Cardiac muscle cell (in vitro differentiated cells and primary cell): ENCODE results near the gene LRRC17. TPM values are rescaled to one million over a fixed set of nuclear protein-coding genes. Genes with fewer than 3 reads are reported as not detected.
A peak's percentile ranks its signal among the peaks of the same experiment; 100 is the strongest.
"Not testable (repeated sequence)": the region's sequence is repeated elsewhere in the genome, so short reads cannot be mapped to it uniquely, and the experiment has no call there.

Source experiments
- DNase-seq, 2 donors: peaks; one replicate each; pipeline versions ENCODE4 v3.0.0 to v3.0.0-alpha.2; 2010 to 2017; ENCODE audit warnings: low read depth in 1 of 2, low spot score in 1 of 2
- H3K27ac ChIP-seq: fragments of 200-600 bp; sonication (generic); 2 replicates; pipeline ENCODE4 v1.5.1; 2016
- H3K27me3 ChIP-seq: fragments of 200-600 bp; sonication (generic); 2 replicates; pipeline ENCODE4 v1.6.0; 2016; ENCODE audit warnings: control low read depth
- H3K36me3 ChIP-seq: fragments of 200-600 bp; sonication (generic); 2 replicates; pipeline ENCODE4 v1.5.1; 2016; ENCODE audit warnings: control low read depth
- H3K4me1 ChIP-seq: fragments of 200-600 bp; sonication (generic); 2 replicates; pipeline ENCODE4 v1.8.1; 2017; ENCODE audit warnings: low read depth, mild to moderate bottlenecking, mixed run types
- H3K4me3 ChIP-seq: fragments of 200-600 bp; sonication (generic); 2 replicates; pipeline ENCODE4 v1.5.1; 2016; ENCODE audit warnings: mild to moderate bottlenecking
- H3K9me3 ChIP-seq: fragments of 200-600 bp; sonication (generic); 2 replicates; pipeline ENCODE4 v1.5.1; 2017; ENCODE audit warnings: low read depth, mild to moderate bottlenecking, control low read depth
- CTCF ChIP-seq: IDR thresholded peaks from 2 replicates; pipeline ENCODE4 v1.5.1; 2012; ENCODE audit warnings: low read depth, mild to moderate bottlenecking, low read length
- polyA plus RNA-seq: library from polyadenylated mRNA; unstranded; fragments of >200 nt; fragmentation: Nextera tagmentation; extraction: Ambion mirVana; gene quantifications from 2 replicates; pipeline ENCODE4 v1.2.1, GENCODE V29; 2016
- total RNA-seq: library from RNA; depleted of rRNA; stranded (reverse); fragments of >200 nt; gene quantifications from 2 replicates; pipeline ENCODE4 v1.2.3, GENCODE V29; 2016

The LRRC17 gene
- total and polyA plus RNA-seq, 2 experiments from 2014 or later: 5.7 to 8.0 TPM

GRCh38 chr7:102897856-102898531 lies 14.8 kb upstream of the LRRC17 start:
- H3K27me3 ChIP-seq: no peaks in the 10 kb centered on the region

DNA sequence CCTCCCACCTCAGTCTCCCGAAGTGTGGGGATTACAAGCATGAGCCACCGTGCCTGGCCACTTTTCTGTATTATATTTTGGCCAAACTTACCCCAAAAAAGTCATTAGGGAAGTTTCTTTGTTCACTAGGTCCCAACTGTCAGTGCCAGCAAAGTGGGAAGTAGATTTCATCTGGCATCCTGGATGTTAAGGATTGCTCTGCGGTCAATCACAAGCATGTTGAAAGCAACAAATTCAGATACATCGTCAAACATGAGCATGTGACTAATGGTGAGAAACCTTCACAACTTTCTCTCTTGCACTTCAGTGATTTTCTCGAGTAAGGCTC lies 14.3 kb upstream of the LRRC17 start:
- TF ChIP-seq CTCF: no peak
- no peak overlapping the region for H3K27ac ChIP-seq
- H3K4me3 ChIP-seq: no peak overlapping the region
- no peaks in the 10 kb centered on the region for H3K36me3 ChIP-seq
- no peaks in the 10 kb centered on the region for H3K9me3 ChIP-seq
- H3K4me1 ChIP-seq: no peaks in the 10 kb centered on the region
- no peaks in the 10 kb centered on the region for H3K27me3 ChIP-seq
- no peak for DNase-seq

More at GRCh38 chr7:102897856-102898531, 14.8 kb upstream of the LRRC17 start:
- no peaks in the 10 kb centered on the region for H3K4me1 ChIP-seq
- H3K36me3 ChIP-seq: no peaks in the 10 kb centered on the region
- no peaks in the 10 kb centered on the region for H3K9me3 ChIP-seq
- DNase-seq: no peak
- H3K4me3 ChIP-seq: no peak overlapping the region
- H3K27ac ChIP-seq: no peak overlapping the region
- no peak for TF ChIP-seq CTCF

DNA sequence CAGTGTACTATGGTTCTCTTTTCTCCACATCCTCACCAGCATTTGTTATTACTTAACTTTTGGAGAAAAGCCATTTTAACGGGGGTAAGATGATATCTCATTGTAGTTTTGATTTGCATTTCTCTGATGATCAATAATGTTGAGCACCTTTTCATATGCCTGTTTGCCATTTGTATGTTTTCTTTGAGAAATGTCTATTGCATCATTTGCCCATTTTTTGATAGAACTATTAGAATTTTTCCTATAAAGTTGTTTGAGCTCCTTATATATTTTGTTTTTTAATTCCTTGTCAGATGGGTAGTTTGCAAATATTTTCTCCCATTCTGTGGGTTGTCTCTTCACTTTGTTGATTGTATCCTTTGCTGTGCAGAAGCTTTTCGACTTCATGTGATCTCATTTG lies 10.7 kb upstream of the LRRC17 start:
- DNase-seq: not testable (repeated sequence)

GRCh38 chr7:102903576-102903975 lies 9.2 kb upstream of the LRRC17 start:
- DNase-seq, H3K27me3 ChIP-seq, H3K9me3 ChIP-seq: not testable (repeated sequence)

More for the DNA sequence above, 10.7 kb upstream of the LRRC17 start:
- not testable (repeated sequence) for H3K4me3 ChIP-seq, H3K36me3 ChIP-seq, H3K9me3 ChIP-seq, H3K27ac ChIP-seq, H3K4me1 ChIP-seq, H3K27me3 ChIP-seq

GRCh38 chr7:102908676-102909075 lies 4.1 kb upstream of the LRRC17 start:
- Histone ChIP-seq H3K9me3 (no peaks in the 10 kb centered on the region), H3K27ac (no peak overlapping the region), H3K4me1 (no peaks in the 10 kb centered on the region), H3K36me3 (no peaks in the 10 kb centered on the region), H3K4me3 (no peak overlapping the region), H3K27me3 (no peaks in the 10 kb centered on the region)
- DNase-seq: no peak
- no peak for TF ChIP-seq CTCF

More at GRCh38 chr7:102903576-102903975, 9.2 kb upstream of the LRRC17 start:
- H3K4me3 ChIP-seq, H3K27ac ChIP-seq, H3K36me3 ChIP-seq, H3K4me1 ChIP-seq: not testable (repeated sequence)

- DNase-seq: no peak
- Histone ChIP-seq H3K27ac (no peak overlapping the region), H3K27me3 (no peaks in the 10 kb centered on the region), H3K4me1 (no peaks in the 10 kb centered on the region), H3K4me3 (no peak overlapping the region), H3K9me3 (no peaks in the 10 kb centered on the region), H3K36me3 (no peaks in the 10 kb centered on the region)
- TF ChIP-seq CTCF: no peak
These were observed 1.0 kb downstream of the LRRC17 start for GRCh38 chr7:102913826-102914225.

- Histone ChIP-seq H3K4me3 (no peak overlapping the region), H3K36me3 (no peaks in the 10 kb centered on the region), H3K9me3 (no peaks in the 10 kb centered on the region), H3K27ac (no peak overlapping the region), H3K27me3 (no peaks in the 10 kb centered on the region), H3K4me1 (no peaks in the 10 kb centered on the region)
- TF ChIP-seq CTCF: no peak
- peak; percentile 20 to 95 for DNase-seq
These were observed 1.8 kb downstream of the LRRC17 start for GRCh38 chr7:102914585-102914984.
